GM12878 (cell line): Measurements from ENCODE around the gene P3H3. TPM values are rescaled to one million over a fixed set of nuclear protein-coding genes. Genes with fewer than 3 reads are reported as not detected.

Experiments
- CBX5 ChIP-seq: sonication (generic); IDR thresholded peaks from 2 replicates; pipeline ENCODE4 v1.6.1; 2016; ENCODE audit warnings: low read depth, moderate library complexity, mild to moderate bottlenecking, inconsistent platforms
- CEBPB ChIP-seq, 2 experiments: fragments of 150-350 bp in 1 of 2; IDR thresholded peaks; 2 replicates each; pipeline ENCODE4 v1.6.1; 2012 to 2014; ENCODE audit warnings: low read depth in 2 of 2, low read length in 2 of 2, borderline replicate concordance in 1 of 2, inconsistent platforms in 1 of 2
- ESRRA ChIP-seq: IDR thresholded peaks from 2 replicates; pipeline ENCODE4 v1.6.1; 2012; ENCODE audit warnings: mild to moderate bottlenecking, low read length, improper control_type of control experiment
- HCFC1 ChIP-seq: fragments of 150-350 bp; IDR thresholded peaks from 2 replicates; pipeline ENCODE4 v1.6.1; 2014; ENCODE audit warnings: low read length
- MTA2 ChIP-seq: fragments of 450-650 bp; IDR thresholded peaks from 2 replicates; pipeline ENCODE4 v1.6.1; 2016; ENCODE audit warnings: low read depth, mild to moderate bottlenecking, moderate library complexity
- MXI1 ChIP-seq: fragments of 150-350 bp; IDR thresholded peaks from 2 replicates; pipeline ENCODE4 v1.6.1; 2011; ENCODE audit warnings: low read depth, mild to moderate bottlenecking, inconsistent platforms, low read length, improper control_type of control experiment
- MYC ChIP-seq: IDR thresholded peaks from 2 replicates; pipeline ENCODE4 v1.6.1; 2011; ENCODE audit warnings: mild to moderate bottlenecking, low read length, moderate library complexity, inconsistent platforms; ENCODE audit not compliant: insufficient read depth, insufficient replicate concordance, insufficient read length, severe bottlenecking
- NFYA ChIP-seq: IDR thresholded peaks from 2 replicates; pipeline ENCODE4 v1.6.1; 2011; ENCODE audit warnings: low read depth, mild to moderate bottlenecking, low read length, improper control_type of control experiment, borderline replicate concordance
- PML ChIP-seq: IDR thresholded peaks from 2 replicates; pipeline ENCODE4 v1.6.1; 2012; ENCODE audit warnings: low read length, inconsistent platforms
- POLR2A ChIP-seq: IDR thresholded peaks from 2 replicates; pipeline ENCODE4 v1.6.1; 2011; ENCODE audit warnings: low read depth, mild to moderate bottlenecking, low read length
- SMARCA5 ChIP-seq: fragments of 450-650 bp; IDR thresholded peaks from 2 replicates; pipeline ENCODE4 v1.6.1; 2017; ENCODE audit warnings: mild to moderate bottlenecking
- SUPT20H ChIP-seq: IDR thresholded peaks from 2 replicates; pipeline ENCODE4 v1.6.1; 2011; ENCODE audit warnings: low read depth, mild to moderate bottlenecking, low read length, moderate library complexity, borderline replicate concordance; ENCODE audit not compliant: control insufficient read depth
- ZNF207 ChIP-seq: fragments of 450-650 bp; IDR thresholded peaks from 2 replicates; pipeline ENCODE4 v1.6.1; 2014; ENCODE audit warnings: antibody characterized with exemption, mild to moderate bottlenecking, borderline replicate concordance
- polyA plus RNA-seq, 11 experiments: library from polyadenylated mRNA; depleted of rRNA in 4 of 11; unstranded in 6 of 11; stranded (reverse) in 5 of 11; fragments of >200 nt; fragmentation: Nextera tagmentation in 4 of 11; fragmentation: Illumina TruSeq in 1 of 11; extraction: Ambion mirVana in 4 of 11; extraction: Trizol in 1 of 11; gene quantifications; 1 replicate in 1 of 11; 2 replicates in 10 of 11; pipeline versions ENCODE4 v1.2.1 to v1.2.3, GENCODE V29; 2011 to 2016; ENCODE audit warnings: inconsistent platforms in 2 of 11, missing spikeins in 2 of 11, low read depth in 1 of 11
- total RNA-seq, 4 experiments: library from RNA; depleted of rRNA in 3 of 4; stranded (reverse); fragments of >200 nt in 3 of 4; fragmentation: Illumina TruSeq in 1 of 4; extraction: Trizol in 1 of 4; gene quantifications; 2 replicates each; pipeline versions ENCODE4 v1.2.1 to v1.2.3, GENCODE V29; 2013 to 2021
- TF ChIP-seq, protein P1 (sequence below): IDR thresholded peaks from 2 replicates; pipeline ENCODE4 v1.6.1; 2011; ENCODE audit warnings: mild to moderate bottlenecking, low read depth, low read length, moderate library complexity; ENCODE audit not compliant: insufficient replicate concordance
- TF ChIP-seq, protein P2 (sequence below): fragments of 450-650 bp; IDR thresholded peaks from 2 replicates; pipeline ENCODE4 v1.6.1; 2017; ENCODE audit warnings: low read depth, mild to moderate bottlenecking, moderate library complexity
- TF ChIP-seq, protein P3 (sequence below): fragments of 450-650 bp; formaldehyde crosslinking; IDR thresholded peaks from 2 replicates; pipeline ENCODE4 v1.4.0; 2020; ENCODE audit warnings: mild to moderate bottlenecking, moderate library complexity
- TF ChIP-seq, protein P4 (sequence below): fragments of 450-650 bp; conservative IDR thresholded peaks from 2 replicates; pipeline ENCODE4 v1.6.1; 2017; ENCODE audit warnings: mild to moderate bottlenecking, moderate library complexity

Gene P3H3
- total and polyA plus RNA-seq, 10 of the 15 experiments (the other 5 are each of a cell fraction or from before 2014, with no cell fraction given), result 0.03 to 0.21 (median 0.05) TPM; not detected in 7

DNA sequence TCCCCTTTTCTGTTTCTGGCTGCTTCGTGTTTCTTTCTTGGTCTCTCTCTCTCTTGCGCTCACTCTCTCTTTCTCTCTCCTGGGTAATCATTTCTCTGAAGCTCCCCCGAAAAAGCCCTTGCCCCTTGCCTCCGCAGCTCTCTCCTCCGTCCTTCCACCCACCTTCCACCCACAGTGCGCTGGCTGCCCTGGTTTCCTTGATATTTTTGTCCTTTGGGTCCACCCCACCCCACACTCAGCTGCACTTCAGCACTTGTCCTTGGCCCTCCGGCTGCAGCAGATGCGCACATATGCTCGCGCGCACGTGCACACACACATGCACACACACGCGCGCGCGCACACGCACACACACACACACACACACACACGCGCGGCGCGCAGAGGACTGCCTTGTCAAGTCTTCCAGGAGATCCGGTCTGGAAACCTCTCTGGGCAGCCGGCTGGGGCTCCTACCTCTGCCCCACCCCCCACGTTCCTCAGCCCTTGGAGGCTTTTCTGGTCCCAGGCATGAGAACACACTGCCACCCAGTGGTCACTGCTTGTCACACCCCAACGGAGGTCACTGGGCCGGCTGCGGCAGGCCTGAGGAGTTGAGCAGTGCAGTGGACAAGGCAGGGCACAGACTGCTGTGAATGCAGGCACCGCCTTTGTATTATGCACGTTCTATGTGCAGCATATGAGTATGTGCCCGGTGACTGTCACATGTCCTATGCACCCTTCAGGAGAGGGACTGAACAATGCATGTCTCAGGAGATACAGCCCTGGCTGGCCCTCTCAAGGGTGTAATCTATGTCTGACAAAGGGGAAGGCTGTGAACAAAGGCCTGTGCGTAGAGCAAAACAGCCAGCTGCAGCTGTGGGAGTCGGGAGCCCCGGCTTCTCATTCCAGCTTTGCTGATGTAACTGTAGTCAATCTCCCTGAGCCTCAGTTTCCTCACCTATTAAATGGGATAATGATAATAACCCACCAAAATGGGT, 49.3 kb upstream of the P3H3 start (continued):
- TF ChIP-seq NFYA (no peak), ZNF207 (peak; percentile 82), SUPT20H (no peak), CEBPB (IDR thresholded peaks at IDR 0.05; ENCODE audit: borderline replicate concordance in 1 of 2, low read depth in 2 of 2, low read length in 2 of 2) (no peak), SMARCA5 (peak; percentile 80; the same call in 1 of the 2 replicates), MXI1 (peak; percentile 75; the same call in 1 of the 2 replicates), MTA2 (peak; percentile 58; the same call in 1 of the 2 replicates), MYC (peak; percentile 78), POLR2A (0 out of 2 replicates have a peak, but pooled peaks have one; percentile 20), HCFC1 (no peak; the same call in 1 of the 2 replicates), PML (no peak), ESRRA (no peak), CBX5 (no peak)
- TF ChIP-seq, protein P1, sequence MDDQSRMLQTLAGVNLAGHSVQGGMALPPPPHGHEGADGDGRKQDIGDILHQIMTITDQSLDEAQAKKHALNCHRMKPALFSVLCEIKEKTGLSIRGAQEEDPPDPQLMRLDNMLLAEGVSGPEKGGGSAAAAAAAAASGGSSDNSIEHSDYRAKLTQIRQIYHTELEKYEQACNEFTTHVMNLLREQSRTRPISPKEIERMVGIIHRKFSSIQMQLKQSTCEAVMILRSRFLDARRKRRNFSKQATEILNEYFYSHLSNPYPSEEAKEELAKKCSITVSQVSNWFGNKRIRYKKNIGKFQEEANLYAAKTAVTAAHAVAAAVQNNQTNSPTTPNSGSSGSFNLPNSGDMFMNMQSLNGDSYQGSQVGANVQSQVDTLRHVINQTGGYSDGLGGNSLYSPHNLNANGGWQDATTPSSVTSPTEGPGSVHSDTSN, result no peak
- TF ChIP-seq, protein P2, sequence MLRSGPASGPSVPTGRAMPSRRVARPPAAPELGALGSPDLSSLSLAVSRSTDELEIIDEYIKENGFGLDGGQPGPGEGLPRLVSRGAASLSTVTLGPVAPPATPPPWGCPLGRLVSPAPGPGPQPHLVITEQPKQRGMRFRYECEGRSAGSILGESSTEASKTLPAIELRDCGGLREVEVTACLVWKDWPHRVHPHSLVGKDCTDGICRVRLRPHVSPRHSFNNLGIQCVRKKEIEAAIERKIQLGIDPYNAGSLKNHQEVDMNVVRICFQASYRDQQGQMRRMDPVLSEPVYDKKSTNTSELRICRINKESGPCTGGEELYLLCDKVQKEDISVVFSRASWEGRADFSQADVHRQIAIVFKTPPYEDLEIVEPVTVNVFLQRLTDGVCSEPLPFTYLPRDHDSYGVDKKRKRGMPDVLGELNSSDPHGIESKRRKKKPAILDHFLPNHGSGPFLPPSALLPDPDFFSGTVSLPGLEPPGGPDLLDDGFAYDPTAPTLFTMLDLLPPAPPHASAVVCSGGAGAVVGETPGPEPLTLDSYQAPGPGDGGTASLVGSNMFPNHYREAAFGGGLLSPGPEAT, result peak; percentile 61; the same call in 1 of the 2 replicates
- TF ChIP-seq, protein P3, sequence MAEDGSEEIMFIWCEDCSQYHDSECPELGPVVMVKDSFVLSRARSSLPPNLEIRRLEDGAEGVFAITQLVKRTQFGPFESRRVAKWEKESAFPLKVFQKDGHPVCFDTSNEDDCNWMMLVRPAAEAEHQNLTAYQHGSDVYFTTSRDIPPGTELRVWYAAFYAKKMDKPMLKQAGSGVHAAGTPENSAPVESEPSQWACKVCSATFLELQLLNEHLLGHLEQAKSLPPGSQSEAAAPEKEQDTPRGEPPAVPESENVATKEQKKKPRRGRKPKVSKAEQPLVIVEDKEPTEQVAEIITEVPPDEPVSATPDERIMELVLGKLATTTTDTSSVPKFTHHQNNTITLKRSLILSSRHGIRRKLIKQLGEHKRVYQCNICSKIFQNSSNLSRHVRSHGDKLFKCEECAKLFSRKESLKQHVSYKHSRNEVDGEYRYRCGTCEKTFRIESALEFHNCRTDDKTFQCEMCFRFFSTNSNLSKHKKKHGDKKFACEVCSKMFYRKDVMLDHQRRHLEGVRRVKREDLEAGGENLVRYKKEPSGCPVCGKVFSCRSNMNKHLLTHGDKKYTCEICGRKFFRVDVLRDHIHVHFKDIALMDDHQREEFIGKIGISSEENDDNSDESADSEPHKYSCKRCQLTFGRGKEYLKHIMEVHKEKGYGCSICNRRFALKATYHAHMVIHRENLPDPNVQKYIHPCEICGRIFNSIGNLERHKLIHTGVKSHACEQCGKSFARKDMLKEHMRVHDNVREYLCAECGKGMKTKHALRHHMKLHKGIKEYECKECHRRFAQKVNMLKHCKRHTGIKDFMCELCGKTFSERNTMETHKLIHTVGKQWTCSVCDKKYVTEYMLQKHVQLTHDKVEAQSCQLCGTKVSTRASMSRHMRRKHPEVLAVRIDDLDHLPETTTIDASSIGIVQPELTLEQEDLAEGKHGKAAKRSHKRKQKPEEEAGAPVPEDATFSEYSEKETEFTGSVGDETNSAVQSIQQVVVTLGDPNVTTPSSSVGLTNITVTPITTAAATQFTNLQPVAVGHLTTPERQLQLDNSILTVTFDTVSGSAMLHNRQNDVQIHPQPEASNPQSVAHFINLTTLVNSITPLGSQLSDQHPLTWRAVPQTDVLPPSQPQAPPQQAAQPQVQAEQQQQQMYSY (CRISPR knock-in tag), result no peak
- TF ChIP-seq, protein P4, sequence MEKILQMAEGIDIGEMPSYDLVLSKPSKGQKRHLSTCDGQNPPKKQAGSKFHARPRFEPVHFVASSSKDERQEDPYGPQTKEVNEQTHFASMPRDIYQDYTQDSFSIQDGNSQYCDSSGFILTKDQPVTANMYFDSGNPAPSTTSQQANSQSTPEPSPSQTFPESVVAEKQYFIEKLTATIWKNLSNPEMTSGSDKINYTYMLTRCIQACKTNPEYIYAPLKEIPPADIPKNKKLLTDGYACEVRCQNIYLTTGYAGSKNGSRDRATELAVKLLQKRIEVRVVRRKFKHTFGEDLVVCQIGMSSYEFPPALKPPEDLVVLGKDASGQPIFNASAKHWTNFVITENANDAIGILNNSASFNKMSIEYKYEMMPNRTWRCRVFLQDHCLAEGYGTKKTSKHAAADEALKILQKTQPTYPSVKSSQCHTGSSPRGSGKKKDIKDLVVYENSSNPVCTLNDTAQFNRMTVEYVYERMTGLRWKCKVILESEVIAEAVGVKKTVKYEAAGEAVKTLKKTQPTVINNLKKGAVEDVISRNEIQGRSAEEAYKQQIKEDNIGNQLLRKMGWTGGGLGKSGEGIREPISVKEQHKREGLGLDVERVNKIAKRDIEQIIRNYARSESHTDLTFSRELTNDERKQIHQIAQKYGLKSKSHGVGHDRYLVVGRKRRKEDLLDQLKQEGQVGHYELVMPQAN, result peak; percentile 79
